Measurements from ENCODE around the gene TPSAB1.
"Not testable (repeated sequence)": the region's sequence is repeated elsewhere in the genome, so short reads cannot be mapped to it uniquely, and the experiment has no call there.

DNA sequence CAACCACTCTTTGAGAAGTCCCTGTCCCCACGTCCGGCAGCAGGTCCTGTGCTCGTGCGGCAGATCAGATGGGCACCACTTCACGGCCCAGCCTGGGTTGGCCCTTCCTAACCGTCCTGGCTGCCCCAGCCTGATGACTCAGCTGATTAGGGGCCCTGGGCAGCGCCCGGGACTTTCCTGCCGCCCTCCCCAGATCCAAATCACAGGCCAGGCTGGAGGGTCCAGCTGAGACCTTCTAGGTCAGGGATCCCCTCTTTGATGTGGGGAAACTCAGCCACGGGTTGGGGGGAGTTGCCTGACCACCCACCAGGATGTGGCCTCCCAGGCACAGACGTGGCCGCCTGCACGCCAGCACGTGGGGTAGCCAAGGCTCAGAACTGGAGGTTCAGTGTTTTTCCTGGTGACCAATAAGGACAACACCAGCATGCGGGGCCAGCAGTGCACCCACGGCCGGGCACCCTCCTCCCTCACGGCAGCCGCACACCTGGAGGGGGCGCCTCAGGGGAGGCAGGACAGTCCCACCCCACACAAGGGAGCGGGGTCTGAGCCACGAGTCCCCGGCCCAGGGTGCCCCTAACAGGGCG lies 14.7 kb upstream of the TPSAB1 start:
- TF ChIP-seq, protein P1, sequence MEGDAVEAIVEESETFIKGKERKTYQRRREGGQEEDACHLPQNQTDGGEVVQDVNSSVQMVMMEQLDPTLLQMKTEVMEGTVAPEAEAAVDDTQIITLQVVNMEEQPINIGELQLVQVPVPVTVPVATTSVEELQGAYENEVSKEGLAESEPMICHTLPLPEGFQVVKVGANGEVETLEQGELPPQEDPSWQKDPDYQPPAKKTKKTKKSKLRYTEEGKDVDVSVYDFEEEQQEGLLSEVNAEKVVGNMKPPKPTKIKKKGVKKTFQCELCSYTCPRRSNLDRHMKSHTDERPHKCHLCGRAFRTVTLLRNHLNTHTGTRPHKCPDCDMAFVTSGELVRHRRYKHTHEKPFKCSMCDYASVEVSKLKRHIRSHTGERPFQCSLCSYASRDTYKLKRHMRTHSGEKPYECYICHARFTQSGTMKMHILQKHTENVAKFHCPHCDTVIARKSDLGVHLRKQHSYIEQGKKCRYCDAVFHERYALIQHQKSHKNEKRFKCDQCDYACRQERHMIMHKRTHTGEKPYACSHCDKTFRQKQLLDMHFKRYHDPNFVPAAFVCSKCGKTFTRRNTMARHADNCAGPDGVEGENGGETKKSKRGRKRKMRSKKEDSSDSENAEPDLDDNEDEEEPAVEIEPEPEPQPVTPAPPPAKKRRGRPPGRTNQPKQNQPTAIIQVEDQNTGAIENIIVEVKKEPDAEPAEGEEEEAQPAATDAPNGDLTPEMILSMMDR (IDR thresholded peaks at IDR 0.05 in 8 of 11, conservative IDR thresholded peaks at IDR 0.05 in 3 of 11) = not testable (repeated sequence)
- TF ChIP-seq POLR2A (IDR thresholded peaks at IDR 0.05) = not testable (repeated sequence)

Measured in spleen (tissue), 7 donors.